T-helper 1 cell treated with Interleukin-12 subunit alpha and Interleukin-12 subunit beta and Interleukin-4 antibody, amounts not matched to agents 30 ng/mL and 1 ng/mL, for 36 hours (primary cell): Measurements from ENCODE around the gene TMEM131L. TPM values are rescaled to one million over a fixed set of nuclear protein-coding genes. Genes with fewer than 3 reads are reported as not detected.

Experiments used
- intact Hi-C: fragments of 100-400 bp; cut with micrococcal nuclease; formaldehyde crosslinking; loops from one replicate; pipeline ENCODE4 v1.15.1; 2024
- total RNA-seq: library from RNA; stranded (reverse); gene quantifications from 2 replicates; pipeline ENCODE4 v1.2.3, GENCODE V29; 2022

Gene TMEM131L
- total RNA-seq, 1 donor from 2014 or later = 35.0 TPM

- intact Hi-C loops = loop anchor here (1.0 kb wide), 2 partner anchors 26 to 49 kb away; no protein-coding TSS in a partner anchor
Measured at GRCh38 chr4:153471698-153472093, 5.5 kb downstream of the TMEM131L start.

GRCh38 chr4:153472122-153473037 is 6.2 kb downstream of the TMEM131L start:
- intact Hi-C loops = no loop called here

GRCh38 chr4:153474251-153474650 is 8.1 kb downstream of the TMEM131L start:
- intact Hi-C loops = no loop called here

DNA sequence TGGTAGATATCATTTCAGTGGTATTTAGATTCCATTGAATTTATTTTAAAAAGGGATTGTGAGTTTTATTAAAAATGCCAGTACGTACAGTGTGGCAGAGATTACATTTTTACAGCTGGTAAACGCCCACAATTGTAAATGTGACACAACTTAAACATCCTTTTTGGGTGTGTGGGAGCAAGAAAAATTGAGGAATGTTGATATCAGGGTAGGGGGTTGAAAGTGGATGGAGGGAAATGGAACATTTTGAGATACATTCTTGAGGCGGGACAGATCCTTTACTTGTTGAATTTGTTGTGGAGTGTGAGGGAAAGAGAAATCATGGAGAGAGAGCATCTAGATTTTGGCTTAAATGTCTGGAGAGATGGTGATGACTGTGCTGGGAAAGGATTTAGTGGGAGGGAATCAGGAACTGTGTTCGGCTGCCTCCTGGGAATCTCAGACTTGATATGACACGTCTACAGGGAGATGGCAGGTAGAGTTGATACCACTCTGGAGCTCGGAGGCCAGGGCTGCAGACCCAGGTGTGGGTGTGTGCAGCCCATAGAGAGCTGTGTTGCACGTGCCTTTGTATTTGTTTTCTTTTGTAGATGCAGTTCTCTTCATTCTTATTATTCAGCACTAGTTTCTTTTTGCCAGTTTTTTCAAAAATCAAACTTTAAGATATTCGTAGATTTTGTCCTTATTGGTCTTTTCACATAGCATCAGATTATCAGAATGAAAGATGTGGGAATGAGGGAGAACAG is 10.8 kb downstream of the TMEM131L start:
- intact Hi-C loops = no loop called here

DNA sequence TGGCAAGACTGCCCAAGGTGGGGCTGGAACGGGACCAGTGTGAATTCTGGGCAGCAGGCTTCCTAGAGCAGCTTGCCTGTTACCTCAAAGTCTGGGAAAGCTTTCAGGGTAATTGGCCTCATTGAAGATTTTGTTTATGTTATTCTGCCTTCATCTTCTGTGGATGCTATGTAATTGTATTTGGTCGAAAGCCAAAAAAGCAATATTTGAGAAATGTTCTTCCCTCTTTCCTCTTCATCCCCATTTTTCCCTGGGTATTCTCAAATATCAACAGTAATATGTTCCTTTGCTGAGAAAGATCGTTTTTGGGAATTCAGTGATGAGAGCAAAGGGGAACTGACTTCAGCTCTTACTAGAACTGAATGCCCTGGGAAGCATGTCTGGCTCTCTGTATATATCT is 12.9 kb downstream of the TMEM131L start:
- intact Hi-C loops = no loop called here

- intact Hi-C loops = no loop called here
Measured at GRCh38 chr4:153480704-153481103, 14.5 kb downstream of the TMEM131L start.

GRCh38 chr4:153481478-153481877 is 15.3 kb downstream of the TMEM131L start:
- intact Hi-C loops = no loop called here

GRCh38 chr4:153483432-153484418 is 17.6 kb downstream of the TMEM131L start:
- intact Hi-C loops = no loop called here

DNA sequence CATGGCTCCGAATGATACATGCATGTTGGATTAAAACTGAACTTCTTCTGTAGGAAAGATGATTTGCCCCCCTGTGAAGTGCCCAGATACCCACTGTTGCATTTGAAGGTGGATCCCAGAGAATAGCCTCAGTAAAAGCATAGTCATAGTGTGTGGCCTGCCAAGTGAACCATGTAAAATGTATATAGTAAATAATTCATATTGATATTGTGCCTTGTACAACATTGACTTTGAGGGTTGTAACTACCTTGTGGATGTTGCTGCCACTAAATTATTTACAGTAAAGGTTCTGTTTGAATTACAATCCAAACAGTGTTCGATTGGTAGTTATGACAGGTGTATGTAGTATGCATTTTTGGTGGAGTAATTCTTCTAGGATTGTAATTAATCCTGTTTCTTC is 19.2 kb downstream of the TMEM131L start:
- intact Hi-C loops = loop anchor here (5.0 kb wide), 2 partner anchors 703 to 803 kb away; no protein-coding TSS in a partner anchor

- intact Hi-C loops = loop anchor here (1.0 to 5.0 kb wide), 3 partner anchors 11 to 804 kb away; no protein-coding TSS in a partner anchor
Measured at GRCh38 chr4:153485860-153486259, 19.7 kb downstream of the TMEM131L start.

- intact Hi-C loops = loop anchor here (1.0 to 5.0 kb wide), 3 partner anchors 11 to 804 kb away; no protein-coding TSS in a partner anchor
Measured at GRCh38 chr4:153486281-153487151, 20.4 kb downstream of the TMEM131L start.

- intact Hi-C loops = loop anchor here (1.0 to 5.0 kb wide), 8 partner anchors 9 to 806 kb away; no protein-coding TSS in a partner anchor
Measured at GRCh38 chr4:153488006-153488891, 22.1 kb downstream of the TMEM131L start.

DNA sequence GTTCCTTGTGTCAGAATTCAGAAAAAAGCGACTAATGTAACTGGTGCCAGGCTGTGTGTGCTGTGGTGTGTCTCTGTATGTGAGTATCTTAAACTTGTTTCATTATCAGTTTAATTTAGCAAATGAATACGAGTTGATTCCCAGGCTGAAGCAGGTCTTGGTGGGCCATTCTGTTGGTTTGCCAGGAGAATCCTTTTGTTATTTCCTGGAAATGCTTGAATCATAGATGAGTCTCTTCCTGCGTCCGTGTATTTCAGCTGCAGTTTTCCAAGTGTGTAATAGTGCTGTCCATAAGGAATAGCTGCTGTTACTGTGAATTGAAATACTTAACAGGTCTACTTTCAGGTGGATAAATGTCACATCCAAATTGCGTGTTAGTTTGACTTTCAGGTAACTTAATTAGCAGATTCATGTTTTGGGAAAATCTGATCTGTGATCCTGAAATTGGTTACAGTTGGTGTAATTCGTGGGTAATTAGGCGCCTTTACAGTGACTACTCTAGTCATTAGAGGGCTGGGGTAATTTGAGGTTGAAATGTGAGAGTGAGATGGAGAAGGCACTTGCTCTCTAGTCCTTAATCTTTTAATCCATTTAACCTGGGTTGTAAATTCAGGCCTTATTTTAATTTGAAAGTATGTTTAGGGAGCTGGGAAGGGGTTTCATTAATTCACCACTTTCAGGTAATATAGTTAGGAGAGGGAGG is 23.8 kb downstream of the TMEM131L start:
- intact Hi-C loops = loop anchor here (1.0 to 5.0 kb wide), 3 partner anchors 145 to 808 kb away; no protein-coding TSS in a partner anchor

- intact Hi-C loops = no loop called here
Measured at GRCh38 chr4:153490985-153491483, 24.9 kb downstream of the TMEM131L start.

DNA sequence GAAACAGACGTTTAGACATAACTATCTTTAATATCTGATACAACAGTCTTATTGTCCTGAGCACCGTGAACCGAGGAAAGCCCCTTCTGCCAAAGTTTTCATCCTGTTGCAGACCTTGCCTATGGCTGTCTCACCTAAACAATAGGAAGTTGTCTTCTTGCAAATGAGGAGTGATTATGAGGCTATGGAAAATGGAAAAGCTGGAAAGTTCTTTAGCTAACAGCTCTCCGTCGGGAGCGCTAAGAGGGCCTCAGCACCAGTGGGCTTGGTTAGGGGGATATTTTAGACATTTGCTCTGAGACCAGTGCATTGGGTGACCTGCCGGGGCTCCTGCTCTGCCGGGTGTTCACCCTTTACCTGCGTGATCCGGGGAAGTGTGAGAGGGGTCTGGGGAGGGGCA is 28.4 kb downstream of the TMEM131L start:
- intact Hi-C loops = no loop called here

DNA sequence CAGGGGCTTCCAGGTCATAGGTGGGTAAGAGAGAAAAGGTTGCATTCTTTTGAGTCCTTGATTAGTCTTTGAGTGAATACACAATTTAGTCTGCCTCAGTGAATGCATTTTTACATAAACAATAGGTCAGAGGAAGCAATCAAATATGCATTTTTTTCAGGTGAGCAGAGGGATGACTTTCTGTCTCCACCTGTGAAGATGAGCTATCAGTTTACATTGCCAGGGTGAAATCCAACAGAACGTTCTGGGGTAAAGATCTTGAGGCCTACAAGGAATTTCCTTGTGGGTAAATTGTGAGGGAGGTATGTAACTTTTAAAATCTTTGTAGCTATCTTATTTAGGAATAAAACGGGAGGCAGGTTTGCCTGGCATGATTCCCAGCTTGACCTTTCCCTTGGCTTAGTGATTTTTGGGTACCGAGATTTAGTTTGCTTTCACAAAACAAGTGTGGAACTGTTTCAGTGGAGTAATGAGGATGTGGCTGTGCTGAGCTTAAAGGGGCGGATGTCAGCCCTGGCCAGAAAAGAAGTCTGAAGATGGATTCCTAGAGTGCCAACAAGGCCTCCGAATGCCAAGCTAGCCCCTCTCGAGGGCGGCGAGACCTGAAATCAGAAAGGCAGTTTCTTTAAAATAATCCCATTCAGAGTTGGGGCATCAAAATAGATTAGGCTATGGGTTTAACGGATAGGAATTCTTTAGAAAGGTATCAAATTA is 29.5 kb downstream of the TMEM131L start:
- intact Hi-C loops = loop anchor here (2.0 kb wide), 1 partner anchor 79 kb away; no protein-coding TSS in a partner anchor

DNA sequence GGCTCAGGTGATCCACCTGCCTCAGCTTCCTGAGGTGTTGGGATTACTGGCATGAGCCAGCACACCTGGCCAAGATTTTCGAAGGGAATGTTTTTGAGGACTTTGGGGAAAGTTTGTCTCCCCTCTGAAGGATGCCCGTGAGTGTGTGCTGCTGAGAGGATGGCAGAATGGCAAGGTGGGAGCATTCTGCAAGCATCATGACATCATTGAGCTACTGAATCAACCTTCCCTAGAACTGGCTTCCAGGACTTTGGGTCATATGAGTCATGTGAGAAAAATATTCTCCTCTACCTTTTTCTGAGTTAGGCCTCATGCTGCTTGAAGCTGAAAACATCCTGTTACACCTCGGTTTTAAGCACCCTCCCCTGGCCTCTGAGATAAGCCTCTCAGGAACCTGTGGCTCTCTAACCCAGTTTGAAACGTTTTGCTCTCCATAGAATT is 31.0 kb downstream of the TMEM131L start:
- intact Hi-C loops = loop anchor here (1.0 to 2.0 kb wide), 7 partner anchors 9 to 152 kb away; partner anchors contain the start of gene TMEM131L
